HEK293T (cell line): ENCODE results near the gene MED15.

Experiments used
- BHLHE40 ChIP-seq: fragments of 450-650 bp; IDR thresholded peaks from 2 replicates; pipeline ENCODE4 v1.6.1; 2016; ENCODE audit warnings: mild to moderate bottlenecking, moderate library complexity, borderline replicate concordance
- SP1 ChIP-seq: fragments of 450-650 bp; IDR thresholded peaks from 2 replicates; pipeline ENCODE4 v1.6.1; 2017

GRCh38 chr22:20503816-20504215 lies 3.6 kb upstream of the MED15 start:
- no peak for TF ChIP-seq BHLHE40
- no peak for TF ChIP-seq SP1
